Bronchial epithelial cell (primary cell): ENCODE measurements around the gene XPO4. TPM values are rescaled to one million over a fixed set of nuclear protein-coding genes. Genes with fewer than 3 reads are reported as not detected.

ENCODE experiments used
- DNase-seq: peaks from one replicate; pipeline ENCODE4 v3.0.0-alpha.2; 2010; ENCODE audit warnings: low read depth
- FAIRE-seq: peaks from 2 replicates; lab custom pipeline; 2011; peaks lifted over from hg19 to GRCh38; lab: Jason Lieb, UNC
- H3K27me3 ChIP-seq: 2 replicates; pipeline ENCODE4 v1.5.1; 2011; ENCODE audit warnings: low read length; ENCODE audit not compliant: control insufficient read depth, insufficient read depth
- H3K36me3 ChIP-seq: 2 replicates; pipeline ENCODE4 v1.5.1; 2011; ENCODE audit warnings: low read length; ENCODE audit not compliant: control insufficient read depth, insufficient read depth
- H3K4me3 ChIP-seq: 2 replicates; pipeline ENCODE4 v1.5.1; 2011; ENCODE audit warnings: mild to moderate bottlenecking, low read depth, low read length, control low read depth
- CTCF ChIP-seq: IDR thresholded peaks from 2 replicates; pipeline ENCODE4 v1.5.1; 2011; ENCODE audit warnings: mild to moderate bottlenecking, moderate library complexity, low read length, control low read depth, inconsistent platforms; ENCODE audit not compliant: insufficient read depth, severe bottlenecking
- total RNA-seq: library from RNA; depleted of rRNA; stranded (reverse); fragments of >200 nt; gene quantifications from 2 replicates; pipeline ENCODE4 v1.2.1, GENCODE V29; 2014

The XPO4 gene
- total RNA-seq, 1 donor from 2014 or later, result 16.8 TPM

- H3K27me3 ChIP-seq, result no peaks in the 10 kb centered on the region
- H3K4me3 ChIP-seq, result no peak overlapping the region
- peaks cover 2% of the 10 kb centered on the region for H3K36me3 ChIP-seq
- no peak for TF ChIP-seq CTCF
- FAIRE-seq (no peak), DNase-seq (no peak)
These were observed 59.4 kb downstream of the XPO4 start for GRCh38 chr13:20843166-20843565.

- no peak for DNase-seq
- Histone ChIP-seq H3K27me3 (no peaks in the 10 kb centered on the region), H3K4me3 (no peak overlapping the region), H3K36me3 (peaks cover 4% of the 10 kb centered on the region)
- no peak for FAIRE-seq
- TF ChIP-seq CTCF, result no peak
These were observed 62.0 kb downstream of the XPO4 start for GRCh38 chr13:20840568-20840967.

GRCh38 chr13:20833900-20834679 lies 68.5 kb downstream of the XPO4 start:
- FAIRE-seq (peak; percentile 18), DNase-seq (no peak)
- no peak for TF ChIP-seq CTCF
- peaks cover 1% of the 10 kb centered on the region for H3K36me3 ChIP-seq
- H3K27me3 ChIP-seq, result no peaks in the 10 kb centered on the region
- H3K4me3 ChIP-seq, result no peak overlapping the region

- FAIRE-seq, result no peak
- peaks cover 1% of the 10 kb centered on the region for H3K36me3 ChIP-seq
These were observed 69.7 kb downstream of the XPO4 start for GRCh38 chr13:20832861-20833260.

GRCh38 chr13:20831933-20832332 lies 70.6 kb downstream of the XPO4 start:
- no peak for DNase-seq
- no peak for TF ChIP-seq CTCF
- FAIRE-seq, result no peak
- Histone ChIP-seq H3K4me3 (no peak overlapping the region), H3K27me3 (no peaks in the 10 kb centered on the region), H3K36me3 (peaks cover 1% of the 10 kb centered on the region)

More at GRCh38 chr13:20832861-20833260, 69.7 kb downstream of the XPO4 start:
- no peak for TF ChIP-seq CTCF
- Histone ChIP-seq H3K4me3 (no peak overlapping the region), H3K27me3 (no peaks in the 10 kb centered on the region)
- no peak for DNase-seq
